H1 (cell line): ENCODE results near the gene P2RY8. TPM values are rescaled to one million over a fixed set of nuclear protein-coding genes. Genes with fewer than 3 reads are reported as not detected.

ENCODE experiments used
- CTCF ChIA-PET: fragments of 300-600 bp; sonication (Branson Sonifier 250); formaldehyde crosslinking; loops from one replicate; lab custom pipeline; 2021; ENCODE audit not compliant: partially characterized antibody; lab: Charles Lee
- POLR2A ChIA-PET: fragments of 300-600 bp; sonication (Branson Sonifier 250); formaldehyde crosslinking; loops from one replicate; lab custom pipeline; 2021; ENCODE audit warnings: inconsistent platforms; ENCODE audit not compliant: partially characterized antibody; lab: Charles Lee
- DNase-seq, 2 experiments: peaks; one replicate each; pipeline versions ENCODE4 v3.0.0 to v3.0.0-alpha.2; 2010 to 2022; ENCODE audit warnings: low spot score in 2 of 2, low read depth in 1 of 2, mixed read lengths in 1 of 2
- FAIRE-seq: peaks from 2 replicates; lab custom pipeline; 2011; peaks lifted over from hg19 to GRCh38; lab: Jason Lieb, UNC
- H2AFZ ChIP-seq: 2 replicates; pipeline ENCODE4 v1.8.1; 2012; ENCODE audit warnings: low read length, inconsistent platforms
- H2AK5ac ChIP-seq: 2 replicates; pipeline ENCODE4 v1.6.1; 2013; ENCODE audit warnings: low read depth, low read length
- H2BK120ac ChIP-seq: replicated peaks from 2 replicates; pipeline ENCODE3; 2013; ENCODE audit warnings: low read depth, low read length, inconsistent platforms
- H2BK12ac ChIP-seq: 2 replicates; pipeline ENCODE4 v1.6.1; 2013; ENCODE audit warnings: low read depth, low read length
- H2BK15ac ChIP-seq: 2 replicates; pipeline ENCODE4 v1.6.1; 2013; ENCODE audit warnings: low read length
- H2BK20ac ChIP-seq: 2 replicates; pipeline ENCODE4 v1.6.1; 2013; ENCODE audit warnings: low read length
- H2BK5ac ChIP-seq: 2 replicates; pipeline ENCODE4 v1.6.1; 2013; ENCODE audit warnings: low read depth, low read length
- H3K14ac ChIP-seq: 2 replicates; pipeline ENCODE4 v1.6.1; 2013; ENCODE audit warnings: inconsistent platforms; ENCODE audit not compliant: insufficient read length
- H3K18ac ChIP-seq: 2 replicates; pipeline ENCODE4 v1.6.1; 2013; ENCODE audit warnings: low read length; ENCODE audit errors: extremely low read depth
- H3K23ac ChIP-seq: 2 replicates; pipeline ENCODE4 v1.6.1; 2013; ENCODE audit warnings: inconsistent platforms; ENCODE audit not compliant: insufficient read length
- H3K23me2 ChIP-seq: 2 replicates; pipeline ENCODE4 v1.6.1; 2013; ENCODE audit warnings: low read depth, low read length
- H3K27ac ChIP-seq: 2 replicates; pipeline ENCODE4 v1.6.1; 2011; ENCODE audit warnings: low read depth, low read length, inconsistent platforms
- H3K27me3 ChIP-seq, 4 experiments: replicated peaks in 1 of 4; 1 replicate in 1 of 4; 2 replicates in 3 of 4; pipeline versions ENCODE4 v1.6.1 to v1.8.1; 2011 to 2013; ENCODE audit warnings: low read length in 3 of 4, mild to moderate bottlenecking in 3 of 4, inconsistent platforms in 2 of 4, mixed read lengths in 2 of 4, moderate library complexity in 1 of 4; ENCODE audit not compliant: control insufficient read depth in 3 of 4, insufficient read depth in 3 of 4; ENCODE audit errors: extremely low read depth in 1 of 4
- H3K36me3 ChIP-seq, 4 experiments: 2 replicates each; pipeline versions ENCODE4 v1.6.1 to v1.8.1; 2011 to 2013; ENCODE audit warnings: mild to moderate bottlenecking in 4 of 4, low read length in 3 of 4, moderate library complexity in 2 of 4, control low read depth in 1 of 4, inconsistent platforms in 1 of 4; ENCODE audit not compliant: insufficient read depth in 4 of 4, control insufficient read depth in 2 of 4
- H3K4ac ChIP-seq: replicated peaks from 2 replicates; pipeline ENCODE3; 2013; ENCODE audit warnings: low read length, low read depth, mixed read lengths, inconsistent platforms; ENCODE audit not compliant: insufficient read length
- H3K4me1 ChIP-seq, 4 experiments: replicated peaks in 1 of 4; 1 replicate in 1 of 4; 2 replicates in 3 of 4; pipeline versions ENCODE4 v1.6.1 to v1.8.1; 2011 to 2013; ENCODE audit warnings: low read length in 3 of 4, inconsistent platforms in 2 of 4, mixed read lengths in 1 of 4; ENCODE audit not compliant: insufficient read depth in 4 of 4, control insufficient read depth in 3 of 4
- H3K4me2 ChIP-seq, 2 experiments: 2 replicates each; pipeline versions ENCODE4 v1.6.1 to v1.8.1; 2011 to 2013; ENCODE audit warnings: low read depth in 2 of 2, low read length in 2 of 2, control low read depth in 1 of 2, inconsistent platforms in 1 of 2, mild to moderate bottlenecking in 1 of 2; ENCODE audit not compliant: insufficient read depth in 1 of 2
- H3K4me3 ChIP-seq, 4 experiments: fragments of 200-600, 300-600 bp in 1 of 4; sonication (generic), shearing (Covaris generic), sonication (Bioruptor Twin) in 1 of 4; 2 replicates each; pipeline versions ENCODE4 v1.5.1 to v1.8.1; 2011 to 2016; ENCODE audit warnings: low read length in 4 of 4, low read depth in 3 of 4, control low read depth in 2 of 4, inconsistent platforms in 2 of 4, mild to moderate bottlenecking in 2 of 4, mixed read lengths in 1 of 4, moderate library complexity in 1 of 4; ENCODE audit not compliant: insufficient read depth in 2 of 4; ENCODE audit errors: extremely low read depth in 1 of 4
- H3K56ac ChIP-seq: replicated peaks from 2 replicates; pipeline ENCODE3; 2013; ENCODE audit warnings: low read depth, mild to moderate bottlenecking, mixed read lengths, low read length, inconsistent platforms; ENCODE audit not compliant: insufficient read length
- H3K79me1 ChIP-seq: 2 replicates; pipeline ENCODE4 v1.6.1; 2013; ENCODE audit warnings: low read depth, low read length, control low read depth
- H3K79me2 ChIP-seq, 2 experiments: 2 replicates each; pipeline versions ENCODE4 v1.6.1 to v1.8.1; 2012 to 2013; ENCODE audit warnings: low read length in 2 of 2, mild to moderate bottlenecking in 2 of 2, inconsistent platforms in 1 of 2; ENCODE audit not compliant: insufficient read depth in 2 of 2, control insufficient read depth in 1 of 2
- H3K9ac ChIP-seq, 4 experiments: replicated peaks in 1 of 4; 1 replicate in 1 of 4; 2 replicates in 3 of 4; pipeline versions ENCODE4 v1.6.1 to v1.8.1; 2011 to 2013; ENCODE audit warnings: low read depth in 3 of 4, low read length in 3 of 4, control low read depth in 2 of 4, mild to moderate bottlenecking in 2 of 4, moderate library complexity in 2 of 4, inconsistent platforms in 1 of 4; ENCODE audit errors: extremely low read depth in 1 of 4
- H3K9me3 ChIP-seq, 2 experiments: 2 replicates each; pipeline versions ENCODE4 v1.6.1 to v1.8.1; 2012 to 2013; ENCODE audit warnings: mild to moderate bottlenecking in 2 of 2, moderate library complexity in 2 of 2, control low read depth in 1 of 2, inconsistent platforms in 1 of 2, low read depth in 1 of 2, low read length in 1 of 2, mixed read lengths in 1 of 2; ENCODE audit not compliant: insufficient read depth in 2 of 2
- H4K20me1 ChIP-seq, 2 experiments: replicated peaks in 1 of 2; 2 replicates each; pipeline versions ENCODE3 to v1.8.1; 2011 to 2013; ENCODE audit warnings: inconsistent platforms in 2 of 2, low read length in 2 of 2, mild to moderate bottlenecking in 1 of 2; ENCODE audit not compliant: insufficient read depth in 2 of 2, control insufficient read depth in 1 of 2
- H4K5ac ChIP-seq: 2 replicates; pipeline ENCODE4 v1.6.1; 2013; ENCODE audit warnings: low read length, low read depth, mixed read lengths, inconsistent platforms; ENCODE audit not compliant: insufficient read length
- H4K8ac ChIP-seq: 2 replicates; pipeline ENCODE4 v1.8.0; 2013; ENCODE audit warnings: mild to moderate bottlenecking, moderate library complexity, low read length, inconsistent platforms; ENCODE audit not compliant: insufficient read depth; ENCODE audit errors: extremely low read depth
- H4K91ac ChIP-seq: replicated peaks from 2 replicates; pipeline ENCODE3; 2013; ENCODE audit warnings: low read length, mixed read lengths, inconsistent platforms; ENCODE audit not compliant: insufficient read length
- ASH2L ChIP-seq: fragments of 200-600, 300-600 bp; sonication (generic); IDR thresholded peaks from one replicate; pipeline ENCODE4 v1.7.1; 2017; ENCODE audit warnings: low read length
- BRCA1 ChIP-seq: IDR thresholded peaks from 2 replicates; pipeline ENCODE4 v1.6.1; 2012; ENCODE audit warnings: low read depth, low read length, improper control_type of control experiment
- CHD2 ChIP-seq: IDR thresholded peaks from 2 replicates; pipeline ENCODE4 v1.6.1; 2012; ENCODE audit warnings: low read length, improper control_type of control experiment
- CREB1 ChIP-seq: IDR thresholded peaks from 2 replicates; pipeline ENCODE4 v1.6.1; 2012; ENCODE audit warnings: inconsistent platforms
- FOSL1 ChIP-seq: IDR thresholded peaks from 2 replicates; pipeline ENCODE4 v1.6.1; 2011; ENCODE audit warnings: mild to moderate bottlenecking, low read depth, low read length, moderate library complexity; ENCODE audit not compliant: insufficient read depth
- HDAC6 ChIP-seq: IDR thresholded peaks from one replicate; pipeline ENCODE4 v1.7.1; 2012; ENCODE audit warnings: low read depth, mild to moderate bottlenecking, inconsistent platforms, low read length, moderate library complexity
- JUN ChIP-seq: IDR thresholded peaks from 2 replicates; pipeline ENCODE4 v1.6.1; 2011; ENCODE audit warnings: low read depth, mild to moderate bottlenecking, improper control_type of control experiment, low read length
- NRF1 ChIP-seq: IDR thresholded peaks from 2 replicates; pipeline ENCODE4 v1.6.1; 2011; ENCODE audit warnings: mild to moderate bottlenecking, low read depth, low read length, improper control_type of control experiment
- POLR2AphosphoS5 ChIP-seq: IDR thresholded peaks from 2 replicates; pipeline ENCODE4 v1.6.1; 2011; ENCODE audit warnings: low read depth, low read length
- SIX5 ChIP-seq: IDR thresholded peaks from 2 replicates; pipeline ENCODE4 v1.6.1; 2011; ENCODE audit warnings: mild to moderate bottlenecking, low read depth, low read length
- TAF7 ChIP-seq: optimal IDR thresholded peaks from 2 replicates; pipeline ENCODE3; 2011; ENCODE audit warnings: low read depth, mild to moderate bottlenecking, inconsistent platforms, low read length, moderate library complexity, borderline replicate concordance
- YY1 ChIP-seq: IDR thresholded peaks from 2 replicates; pipeline ENCODE4 v1.6.1; 2011; ENCODE audit warnings: low read depth, mild to moderate bottlenecking, low read length
- WGBS, 2 experiments: shearing (Covaris generic) in 1 of 2; methylation state at CpG; one replicate each; pipeline versions ENCODE4 v1.1.6 to v1.1.7; 2013 to 2015; ENCODE audit warnings: low lambda C conversion rate in 2 of 2, mixed read lengths in 2 of 2, inconsistent platforms in 1 of 2, low coverage in 1 of 2, missing lambda C conversion rate in 1 of 2; ENCODE audit not compliant: insufficient replicate concordance in 2 of 2, insufficient coverage in 1 of 2, insufficient read length in 1 of 2; ENCODE audit errors: extremely low coverage in 1 of 2, missing lambda C conversion rate in 1 of 2; 5-methylcytosine and 5-hydroxymethylcytosine counted together
- polyA plus RNA-seq, 7 experiments: library from polyadenylated mRNA; depleted of rRNA in 3 of 7; stranded (reverse) in 5 of 7; unstranded in 2 of 7; fragments of >200 nt in 5 of 7; fragments of 200-250 nt in 2 of 7; gene quantifications; 1 replicate in 5 of 7; 2 replicates in 1 of 7; 4 replicates in 1 of 7; pipeline versions ENCODE4 v1.2.1 to v1.2.3, GENCODE V29; 2011 to 2013; ENCODE audit warnings: missing spikeins in 2 of 7, mixed read lengths in 2 of 7
- total RNA-seq: library from RNA; stranded (reverse); fragmentation: NEBNext Ultra II Directional; extraction: Animal tissue kit (Norgen Biotek cat#: 25700); gene quantifications from 2 replicates; pipeline ENCODE4 v1.2.1, GENCODE V29; 2021

P2RY8 gene
- total and polyA plus RNA-seq, 2 of the 8 experiments (the other 6 are each of a cell fraction or from before 2014, with no cell fraction given): 0.09 to 0.15 TPM

DNA sequence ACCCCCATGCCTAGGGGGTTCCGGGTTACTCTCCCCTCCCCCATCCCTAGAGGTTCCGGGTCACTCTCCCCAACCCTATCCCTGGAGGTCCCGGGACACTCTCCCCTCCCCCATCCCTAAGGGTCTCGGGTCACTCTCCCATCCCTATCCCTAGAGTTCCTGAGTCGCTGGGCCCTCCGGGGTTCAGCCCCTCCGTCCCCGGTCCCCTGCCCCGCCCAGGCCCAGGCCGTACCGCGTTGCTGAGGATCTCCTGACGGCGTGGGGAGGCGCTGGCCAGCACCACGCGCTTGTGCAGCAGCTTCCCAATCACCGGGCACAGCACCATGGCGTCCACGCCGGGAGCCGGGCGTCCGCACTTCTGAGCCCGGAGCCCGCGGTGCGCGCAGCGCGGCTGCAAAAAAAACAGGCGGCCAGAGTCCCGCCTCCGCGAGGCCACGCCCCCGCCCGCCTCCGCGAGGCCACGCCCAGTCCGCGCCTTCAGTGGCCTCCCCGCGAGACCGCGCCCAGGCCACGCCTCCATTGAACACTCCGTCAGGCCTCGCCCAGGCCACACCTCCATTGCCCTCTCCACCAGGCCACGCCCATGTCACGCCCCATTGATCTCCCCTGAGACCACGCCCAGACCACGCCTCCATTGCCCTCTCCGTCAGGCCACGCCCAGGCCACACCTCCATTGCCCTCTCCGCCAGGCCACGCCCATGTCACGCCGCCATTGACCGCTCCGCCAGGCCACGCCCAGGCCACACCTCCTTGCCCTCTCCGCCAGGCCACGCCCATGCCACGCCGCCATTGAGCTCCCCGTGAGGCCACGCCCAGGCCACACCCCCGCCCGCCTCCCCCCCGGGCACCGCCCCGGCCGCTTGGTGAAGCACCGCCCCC is 84.2 kb downstream of the P2RY8 start, which contains the start of gene ASMTL:
Gene ASMTL, minus strand, starts transcription at position 394 of the 879 bp plus-strand sequence. Its CDS starts 69 bp downstream, at position 325.
- 2% methylated on average over 32 of the region's 76 CpGs; no CpG with 5 or more reads in 1 of the 2 experiments for WGBS, 2 experiments
- Histone ChIP-seq H3K4ac (peak within 1 kb of the TSS; percentile 78), H4K20me1 (peaks cover 0 to 5% of the 10 kb centered on the region in 2 experiments), H3K36me3 (peaks cover 4 to 16% (median 10%) of the 10 kb centered on the region in 4 experiments; a peak in 6 of 8 replicates), H2BK20ac (no peak within 1 kb of the TSS), H3K9me3 (peaks cover 4 to 23% of the 10 kb centered on the region in 2 experiments; a peak in 3 of 4 replicates), H2BK5ac (peak within 1 kb of the TSS; percentile 93; the same call in 1 of the 2 replicates), H3K9ac (peak within 1 kb of the TSS; percentile 68 to 84 (median 74)), H2AFZ (no peak within 1 kb of the TSS), H3K14ac (no peak within 1 kb of the TSS), H3K4me1 (peaks cover 0 to 1% (median 0%) of the 10 kb centered on the region in 4 experiments; a peak in 2 of 7 replicates), H3K79me2 (peaks cover 38 to 48% of the 10 kb centered on the region in 2 experiments), H4K8ac (peak within 1 kb of the TSS; percentile 95), H3K23ac (no peak within 1 kb of the TSS), H3K4me2 (peak within 1 kb of the TSS; percentile 37 to 63), H3K23me2 (peaks cover 11% of the 10 kb centered on the region; the same call in 1 of the 2 replicates), H3K27ac (peak within 1 kb of the TSS; percentile 81; the same call in 1 of the 2 replicates), H2AK5ac (no peak within 1 kb of the TSS), H3K27me3 (no peaks in the 10 kb centered on the region), H4K91ac (peak within 1 kb of the TSS; percentile 74), H4K5ac (peak within 1 kb of the TSS; percentile 91), H2BK120ac (no peak within 1 kb of the TSS), H3K18ac (peak within 1 kb of the TSS; percentile 95), H2BK12ac (no peak within 1 kb of the TSS), H3K4me3 (peak within 1 kb of the TSS; percentile 87 to 100 (median 89)), H3K56ac (peak within 1 kb of the TSS; percentile 77), H2BK15ac (no peak within 1 kb of the TSS), H3K79me1 (peaks cover 20% of the 10 kb centered on the region)
- FAIRE-seq (peak; percentile 92), DNase-seq (peak; percentile 100)
- ChIA-PET POLR2A (no interaction called here), CTCF (no interaction called here)
- TF ChIP-seq CREB1: peak; percentile 74
- peak; percentile 80 for TF ChIP-seq CHD2
- TF ChIP-seq YY1: peak; percentile 86
- TF ChIP-seq JUN: no peak
- no peak for TF ChIP-seq SIX5
- TF ChIP-seq FOSL1: no peak
- TF ChIP-seq NRF1: no peak
- peak; percentile 55 for TF ChIP-seq ASH2L
- TF ChIP-seq BRCA1: peak; percentile 51; the same call in 1 of the 2 replicates
- peak; percentile 6 for TF ChIP-seq HDAC6
- peak; percentile 96 for TF ChIP-seq TAF7
- peak; percentile 92 for TF ChIP-seq POLR2AphosphoS5
